ENCODE results near the gene PPP2R5A. TPM values are rescaled to one million over a fixed set of nuclear protein-coding genes. Genes with fewer than 3 reads are reported as not detected.
A peak's percentile ranks its signal among the peaks of the same experiment; 100 is the strongest.

Gene PPP2R5A
- total and polyA plus RNA-seq, 8 donors = 38.4 to 72.6 (median 52.5) TPM

- Histone ChIP-seq H3K36me3 (no peaks in the 10 kb centered on the region), H3K4me1 (peaks cover 23 to 55% (median 32%) of the 10 kb centered on the region in 4 donors), H3K27me3 (no peaks in the 10 kb centered on the region), H3K27ac (peak overlapping the region; percentile 20 to 84 (median 53)), H3K9me3 (no peaks in the 10 kb centered on the region), H3K4me3 (no peak overlapping the region)
- DNase-seq = no peak
- 85 to 100% (median 93%) methylated on average over 1 of the region's 1 CpG for WGBS, 5 donors
- intact Hi-C loops (cut with DNase I; ENCODE audit: low total_unique reads) = no loop called here
- no peak for TF ChIP-seq POLR2A (IDR thresholded peaks at IDR 0.05)
- no peak for TF ChIP-seq CTCF (IDR thresholded peaks at IDR 0.05)
- no peak for TF ChIP-seq POLR2AphosphoS5 (IDR thresholded peaks at IDR 0.05)
- TF ChIP-seq EP300 (IDR thresholded peaks at IDR 0.05) = no peak
Observed at GRCh38 chr1:212242985-212243308, 42.3 kb upstream of the PPP2R5A start.

GRCh38 chr1:212244441-212244840, 40.8 kb upstream of the PPP2R5A start:
- no peaks in the 10 kb centered on the region for H3K27me3 ChIP-seq
- H3K4me1 ChIP-seq = peaks cover 8 to 40% (median 17%) of the 10 kb centered on the region in 4 donors
- H3K4me3 ChIP-seq = no peak overlapping the region
- intact Hi-C loops (cut with DNase I; ENCODE audit: low total_unique reads) = no loop called here
- peak overlapping the region in 1 of 5 donors; percentile 50 for H3K27ac ChIP-seq
- 46 to 70% (median 53%) methylated on average over 2 of the region's 2 CpGs for WGBS, 5 donors
- no peak for DNase-seq
- H3K9me3 ChIP-seq = no peaks in the 10 kb centered on the region
- TF ChIP-seq CTCF (IDR thresholded peaks at IDR 0.05) = no peak
- no peak for TF ChIP-seq POLR2A (IDR thresholded peaks at IDR 0.05)
- no peak for TF ChIP-seq EP300 (IDR thresholded peaks at IDR 0.05)
- no peak for TF ChIP-seq POLR2AphosphoS5 (IDR thresholded peaks at IDR 0.05)
- H3K36me3 ChIP-seq = no peaks in the 10 kb centered on the region

- Histone ChIP-seq H3K4me3 (no peak overlapping the region), H3K27me3 (no peaks in the 10 kb centered on the region), H3K36me3 (no peaks in the 10 kb centered on the region), H3K4me1 (peaks cover 6 to 28% (median 9%) of the 10 kb centered on the region in 4 donors), H3K27ac (peak overlapping the region in 3 of 5 donors; percentile 18 to 38 (median 32)), H3K9me3 (no peaks in the 10 kb centered on the region)
- no peak for DNase-seq
- 52 to 82% (median 70%) methylated on average over 8 of the region's 8 CpGs for WGBS, 5 donors
- no peak for TF ChIP-seq POLR2AphosphoS5 (IDR thresholded peaks at IDR 0.05)
- no peak for TF ChIP-seq CTCF (IDR thresholded peaks at IDR 0.05)
- no peak for TF ChIP-seq EP300 (IDR thresholded peaks at IDR 0.05)
- no peak for TF ChIP-seq POLR2A (IDR thresholded peaks at IDR 0.05)
- intact Hi-C loops (cut with DNase I; ENCODE audit: low total_unique reads) = no loop called here
Observed at GRCh38 chr1:212247179-212247721, 38.0 kb upstream of the PPP2R5A start.

- Histone ChIP-seq H3K27ac (no peak overlapping the region), H3K4me1 (peaks cover 0 to 21% (median 2%) of the 10 kb centered on the region in 4 donors), H3K27me3 (no peaks in the 10 kb centered on the region), H3K36me3 (no peaks in the 10 kb centered on the region), H3K4me3 (no peak overlapping the region), H3K9me3 (no peaks in the 10 kb centered on the region)
- intact Hi-C loops (cut with DNase I; ENCODE audit: low total_unique reads) = no loop called here
- TF ChIP-seq CTCF (IDR thresholded peaks at IDR 0.05) (no peak), EP300 (IDR thresholded peaks at IDR 0.05) (no peak), POLR2A (IDR thresholded peaks at IDR 0.05) (no peak), POLR2AphosphoS5 (IDR thresholded peaks at IDR 0.05) (no peak)
- DNase-seq = no peak
- 88 to 100% (median 90%) methylated on average over 1 of the region's 1 CpG for WGBS, 5 donors
Observed at GRCh38 chr1:212247988-212248387, 37.2 kb upstream of the PPP2R5A start.
